A549 (cell line): Measurements from ENCODE around the gene ANKRD13C. TPM values are rescaled to one million over a fixed set of nuclear protein-coding genes. Genes with fewer than 3 reads are reported as not detected.
A peak's percentile ranks its signal among the peaks of the same experiment; 100 is the strongest.

ENCODE experiments used
- ATAC-seq, 2 experiments: fragments of 200-7000 bp in 1 of 2; fragments of >200 bp in 1 of 2; cut with Nextera tagmentation in 1 of 2; cut with Tn5 transposase in 1 of 2; 3 replicates each; pipeline versions ENCODE4 v1.8.0 to v1.9.1; 2018 to 2020; ENCODE audit warnings: mild to moderate bottlenecking in 1 of 2, moderate library complexity in 1 of 2
- CTCF ChIA-PET: fragments of 300-600 bp; sonication (Branson Sonifier 250); formaldehyde crosslinking; extraction: SDS; loops from one replicate; lab custom pipeline; 2021; ENCODE audit warnings: antibody characterized with exemption, inconsistent platforms; lab: Yijun Ruan, JAX
- POLR2A ChIA-PET: fragments of 350-600 bp; formaldehyde crosslinking; extraction: SDS; loops from one replicate; lab custom pipeline; 2021; ENCODE audit warnings: antibody characterized with exemption, inconsistent platforms; lab: Yijun Ruan, JAX
- DNase-seq, 2 experiments: peaks; one replicate each; pipeline versions ENCODE4 v3.0.0 to v3.0.0-alpha.2; 2011 to 2016; ENCODE audit warnings: low read depth in 1 of 2, low spot score in 1 of 2
- FAIRE-seq: peaks from 2 replicates; lab custom pipeline; 2011; peaks lifted over from hg19 to GRCh38; lab: Jason Lieb, UNC
- H3K27ac ChIP-seq, 2 experiments: fragments of >200 bp; sonication (Bioruptor Twin); formaldehyde crosslinking; 3 replicates each; pipeline ENCODE4 v1.5.1; 2016 to 2017
- H3K4me1 ChIP-seq: fragments of >200 bp; sonication (Bioruptor Twin); formaldehyde crosslinking; 3 replicates; pipeline ENCODE4 v1.6.1; 2016
- H3K4me2 ChIP-seq: fragments of >200 bp; sonication (Bioruptor Twin); formaldehyde crosslinking; 3 replicates; pipeline ENCODE4 v1.6.1; 2016
- H3K4me3 ChIP-seq: fragments of >200 bp; sonication (Bioruptor Twin); formaldehyde crosslinking; 3 replicates; pipeline ENCODE4 v1.5.1; 2016
- H3K9me3 ChIP-seq: fragments of >200 bp; sonication (Bioruptor Twin); formaldehyde crosslinking; 3 replicates; pipeline ENCODE4 v1.6.1; 2016
- ATOH8 ChIP-seq: fragments of 250-450 bp; sonication (Bioruptor Pico); IDR thresholded peaks from 2 replicates; pipeline ENCODE4 v1.5.0; 2020; ENCODE audit warnings: low read depth, mild to moderate bottlenecking, moderate library complexity
- BCL3 ChIP-seq: fragments of >200 bp; sonication (Bioruptor Twin); formaldehyde crosslinking; IDR thresholded peaks from 3 replicates; pipeline ENCODE4 v1.6.1; 2016
- CBX8 ChIP-seq: fragments of 200-600 bp; sonication (generic); IDR thresholded peaks from 2 replicates; pipeline ENCODE4 v1.6.1; 2016
- CHD4 ChIP-seq: fragments of 200-600 bp; sonication (generic); IDR thresholded peaks from 2 replicates; pipeline ENCODE4 v1.6.1; 2016; ENCODE audit warnings: antibody characterized with exemption, mild to moderate bottlenecking, borderline replicate concordance
- CTCF ChIP-seq: fragments of >200 bp; sonication (Bioruptor Twin); formaldehyde crosslinking; IDR thresholded peaks from 3 replicates; pipeline ENCODE4 v1.5.1; 2016
- E2F6 ChIP-seq: IDR thresholded peaks from 2 replicates; pipeline ENCODE4 v1.6.1; 2012; ENCODE audit warnings: low read depth, borderline replicate concordance
- EP300 ChIP-seq, 2 experiments: fragments of >200 bp; sonication (Bioruptor Twin); formaldehyde crosslinking; IDR thresholded peaks; 2 replicates in 1 of 2; 3 replicates in 1 of 2; pipeline ENCODE4 v1.6.1; 2016 to 2017
- HDAC2 ChIP-seq: fragments of 200-600 bp; sonication (generic); IDR thresholded peaks from 2 replicates; pipeline ENCODE4 v1.6.1; 2016
- HES2 ChIP-seq: fragments of >200 bp; sonication (Bioruptor Twin); formaldehyde crosslinking; IDR thresholded peaks from 2 replicates; pipeline ENCODE4 v1.6.1; 2016
- HEYL ChIP-seq: fragments of 250-450 bp; sonication (Bioruptor Pico); IDR thresholded peaks from 2 replicates; pipeline ENCODE4 v1.8.0; 2021; ENCODE audit warnings: mild to moderate bottlenecking, moderate library complexity
- HOXA7 ChIP-seq: fragments of 250-450 bp; sonication (Bioruptor Pico); IDR thresholded peaks from 2 replicates; pipeline ENCODE4 v1.5.0; 2020; ENCODE audit warnings: mild to moderate bottlenecking, moderate library complexity
- HOXB5 ChIP-seq: fragments of 250-450 bp; sonication (Bioruptor Pico); IDR thresholded peaks from 2 replicates; pipeline ENCODE4 v1.5.0; 2020; ENCODE audit warnings: mild to moderate bottlenecking, moderate library complexity
- JUNB ChIP-seq: fragments of >200 bp; sonication (Bioruptor Twin); formaldehyde crosslinking; IDR thresholded peaks from 2 replicates; pipeline ENCODE4 v1.6.1; 2016
- NPAS2 ChIP-seq: fragments of 250-450 bp; sonication (Bioruptor Pico); IDR thresholded peaks from 2 replicates; pipeline ENCODE4 v1.8.0; 2022; ENCODE audit warnings: mild to moderate bottlenecking, moderate library complexity, borderline replicate concordance
- NR3C1 ChIP-seq: fragments of >200 bp; sonication (Bioruptor Twin); formaldehyde crosslinking; IDR thresholded peaks from 3 replicates; pipeline ENCODE4 v1.6.1; 2017
- RCOR1 ChIP-seq: fragments of 150-350 bp; IDR thresholded peaks from 2 replicates; pipeline ENCODE4 v1.6.1; 2014; ENCODE audit warnings: antibody characterized with exemption, low read length, low read depth
- RFX5 ChIP-seq: fragments of 450-650 bp; IDR thresholded peaks from 2 replicates; pipeline ENCODE4 v1.7.1; 2014; ENCODE audit warnings: antibody characterized with exemption, mild to moderate bottlenecking, moderate library complexity
- RNF2 ChIP-seq: fragments of 200-600 bp; sonication (generic); IDR thresholded peaks from 2 replicates; pipeline ENCODE4 v1.6.1; 2016; ENCODE audit warnings: low read depth, mild to moderate bottlenecking, antibody characterized with exemption, moderate library complexity, borderline replicate concordance
- SMC3 ChIP-seq: fragments of >200 bp; sonication (Bioruptor Twin); formaldehyde crosslinking; IDR thresholded peaks from 3 replicates; pipeline ENCODE4 v1.6.1; 2018; ENCODE audit warnings: inconsistent platforms
- ZNF302 ChIP-seq: fragments of 250-450 bp; sonication (Bioruptor Pico); IDR thresholded peaks from 2 replicates; pipeline ENCODE4 v1.9.0; 2021; ENCODE audit warnings: inconsistent platforms, mild to moderate bottlenecking, moderate library complexity
- WGBS: methylation state at CpG from one replicate; pipeline ENCODE4 v1.1.6; 2017; ENCODE audit errors: missing lambda C conversion rate; 5-methylcytosine and 5-hydroxymethylcytosine counted together
- polyA plus RNA-seq, 4 experiments: library from polyadenylated mRNA; depleted of rRNA in 3 of 4; stranded (reverse); fragments of >200 nt; fragmentation: RNase III in 1 of 4; extraction: RNeasy Plus Mini Kit Qiagen cat#74134 plus additional on column Dnase treatment in 1 of 4; gene quantifications; 2 replicates in 3 of 4; 3 replicates in 1 of 4; pipeline ENCODE4 v1.2.3, GENCODE V29; 2011 to 2017

Gene ANKRD13C
- polyA plus RNA-seq, 2 of the 4 experiments (the other 2 are of a cell fraction) = 8.1 to 12.5 TPM

GRCh38 chr1:70327306-70328076, 27.0 kb downstream of the ANKRD13C start:
- TF ChIP-seq NPAS2 (CRISPR knock-in tag) (no peak), ZNF302 (CRISPR knock-in tag) (no peak), CTCF (no peak), RCOR1 (no peak), HOXA7 (no peak), ATOH8 (CRISPR knock-in tag) (no peak), HEYL (CRISPR knock-in tag) (no peak), NR3C1 (no peak), EP300 (IDR thresholded peaks at IDR 0.05) (no peak), HOXB5 (CRISPR knock-in tag) (no peak), BCL3 (no peak), HES2 (no peak), E2F6 (no peak), HDAC2 (no peak), JUNB (no peak), RFX5 (no peak), CBX8 (no peak), CHD4 (no peak), RNF2 (no peak)
- Histone ChIP-seq H3K4me2 (no peak overlapping the region), H3K9me3 (no peaks in the 10 kb centered on the region), H3K27ac (no peak overlapping the region), H3K4me1 (peaks cover 24% of the 10 kb centered on the region), H3K4me3 (no peak overlapping the region)
- ATAC-seq = no peak
- CTCF ChIA-PET = interaction anchor here (0.6 kb wide), 1 partner anchor 25 kb away, joined by 3 read pairs; no protein-coding TSS in a partner anchor
- DNase-seq = no peak
- FAIRE-seq = no peak
- WGBS = 87% methylated on average over 7 of the region's 7 CpGs
- POLR2A ChIA-PET = no interaction called here

GRCh38 chr1:70324683-70325082, 29.8 kb downstream of the ANKRD13C start:
- peak in 1 of 2 experiments; percentile 16 for DNase-seq
- no peak overlapping the region for H3K27ac ChIP-seq
- TF ChIP-seq JUNB = no peak
- 0 out of 3 replicates have a peak, but pooled peaks have one; percentile 6 for TF ChIP-seq SMC3
- FAIRE-seq = no peak
- no peak overlapping the region for H3K4me2 ChIP-seq
- 82% methylated on average over 1 of the region's 1 CpG for WGBS
- peaks cover 23% of the 10 kb centered on the region for H3K4me1 ChIP-seq
- no peak for ATAC-seq
- ChIA-PET CTCF (no interaction called here), POLR2A (interaction anchor here (1.0 kb wide), 1 partner anchor 30 kb away, joined by 4 read pairs; the partner anchor contains the start of gene ANKRD13C)
- no peaks in the 10 kb centered on the region for H3K9me3 ChIP-seq
- no peak overlapping the region for H3K4me3 ChIP-seq
